CD4-positive, alpha-beta T cell treated with Interleukin-10 for 1 hour (primary cell): ENCODE data around the gene C19orf25.
"Not testable (repeated sequence)": the region's sequence is repeated elsewhere in the genome, so short reads cannot be mapped to it uniquely, and the experiment has no call there.

Source experiments
- DNase-seq: peaks from one replicate; pipeline ENCODE4 v3.0.0-alpha.2; 2020

The C19orf25 gene

DNA sequence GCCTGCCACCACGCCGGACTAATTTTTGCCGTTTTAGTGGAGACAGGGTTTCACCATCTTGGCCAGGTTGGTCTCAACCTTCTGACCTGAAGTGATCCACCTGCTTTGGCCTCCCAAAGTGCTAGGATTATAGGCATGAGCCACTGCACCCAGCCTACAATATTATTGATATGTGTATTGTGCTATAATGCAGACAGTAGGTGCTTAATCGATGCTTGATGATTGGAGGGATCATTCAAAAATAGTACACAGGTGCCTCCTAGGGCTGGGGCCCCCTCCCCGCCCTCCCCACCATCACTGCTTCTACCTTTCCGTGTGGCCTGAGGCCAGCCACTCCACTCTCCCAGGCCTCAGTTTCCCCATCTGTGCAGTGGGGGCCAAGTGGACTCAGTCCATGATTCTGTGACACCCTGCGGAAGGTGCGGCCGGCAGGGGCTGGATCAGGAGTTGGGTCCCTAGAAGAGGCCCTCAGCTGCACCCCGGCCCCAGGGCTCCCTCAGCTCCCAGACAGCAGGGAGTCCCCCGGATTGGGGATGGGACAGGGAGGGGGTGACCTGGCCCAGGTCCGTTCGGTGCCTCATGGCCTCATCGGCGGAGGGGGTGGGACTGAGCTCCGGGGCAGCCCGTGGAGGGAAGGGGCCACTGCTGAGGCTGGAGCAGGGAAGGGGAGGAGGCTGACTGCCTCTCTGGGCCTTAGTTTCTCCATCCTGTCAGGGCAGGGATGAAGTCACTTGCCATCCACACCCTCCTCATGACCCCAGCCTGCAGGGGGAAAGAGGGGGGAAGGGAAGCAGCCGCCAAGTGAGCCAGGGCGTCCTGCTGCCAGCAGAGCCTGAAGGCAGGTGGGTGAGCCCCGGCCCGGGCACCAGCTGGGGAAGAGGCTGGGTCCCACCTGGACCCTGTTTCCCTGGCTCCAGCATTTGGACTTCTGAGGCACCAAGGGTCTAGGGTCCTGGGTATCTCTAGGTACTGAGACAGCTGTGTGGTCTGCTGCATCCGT is 32.6 kb upstream of the C19orf25 start:
- DNase-seq = no peak

DNA sequence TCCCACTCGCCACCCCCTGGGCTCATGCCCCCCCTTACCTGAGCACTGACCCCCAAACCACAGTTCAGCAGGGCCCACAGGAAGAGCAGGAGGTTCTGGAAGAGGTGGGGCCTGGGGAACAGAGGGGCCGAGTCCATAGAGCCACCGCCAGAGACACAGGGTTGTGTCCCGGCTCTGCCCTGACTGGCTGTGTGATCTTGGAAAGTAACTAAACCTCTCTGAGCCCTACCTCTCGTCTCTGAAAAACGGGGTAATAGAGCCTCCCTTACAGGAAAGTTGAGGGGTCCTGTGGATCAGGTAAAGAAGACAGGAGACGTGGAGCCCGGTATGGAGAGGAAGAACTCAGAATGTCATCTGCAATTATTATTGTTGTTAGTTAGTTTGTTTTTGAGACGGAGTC is 31.8 kb upstream of the C19orf25 start:
- no peak for DNase-seq

DNA sequence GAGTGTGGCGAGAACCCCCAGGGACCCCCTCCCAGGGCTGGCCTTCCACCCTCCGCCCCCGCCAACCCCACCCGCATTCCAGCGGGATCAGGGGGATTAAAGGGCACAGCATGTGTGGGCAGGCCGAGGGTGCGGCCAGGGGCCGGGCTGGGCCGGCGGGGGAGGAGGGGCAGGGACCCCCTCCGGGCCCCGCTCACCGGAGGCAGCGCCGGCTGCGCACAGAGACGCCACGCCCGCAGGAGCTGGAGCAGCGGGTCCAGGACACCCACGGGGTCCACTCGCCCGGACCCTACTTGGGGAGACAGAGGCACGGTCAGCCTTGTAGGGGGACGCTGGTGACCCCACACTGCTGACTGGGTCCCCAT is 31.4 kb upstream of the C19orf25 start:
- DNase-seq = no peak

DNA sequence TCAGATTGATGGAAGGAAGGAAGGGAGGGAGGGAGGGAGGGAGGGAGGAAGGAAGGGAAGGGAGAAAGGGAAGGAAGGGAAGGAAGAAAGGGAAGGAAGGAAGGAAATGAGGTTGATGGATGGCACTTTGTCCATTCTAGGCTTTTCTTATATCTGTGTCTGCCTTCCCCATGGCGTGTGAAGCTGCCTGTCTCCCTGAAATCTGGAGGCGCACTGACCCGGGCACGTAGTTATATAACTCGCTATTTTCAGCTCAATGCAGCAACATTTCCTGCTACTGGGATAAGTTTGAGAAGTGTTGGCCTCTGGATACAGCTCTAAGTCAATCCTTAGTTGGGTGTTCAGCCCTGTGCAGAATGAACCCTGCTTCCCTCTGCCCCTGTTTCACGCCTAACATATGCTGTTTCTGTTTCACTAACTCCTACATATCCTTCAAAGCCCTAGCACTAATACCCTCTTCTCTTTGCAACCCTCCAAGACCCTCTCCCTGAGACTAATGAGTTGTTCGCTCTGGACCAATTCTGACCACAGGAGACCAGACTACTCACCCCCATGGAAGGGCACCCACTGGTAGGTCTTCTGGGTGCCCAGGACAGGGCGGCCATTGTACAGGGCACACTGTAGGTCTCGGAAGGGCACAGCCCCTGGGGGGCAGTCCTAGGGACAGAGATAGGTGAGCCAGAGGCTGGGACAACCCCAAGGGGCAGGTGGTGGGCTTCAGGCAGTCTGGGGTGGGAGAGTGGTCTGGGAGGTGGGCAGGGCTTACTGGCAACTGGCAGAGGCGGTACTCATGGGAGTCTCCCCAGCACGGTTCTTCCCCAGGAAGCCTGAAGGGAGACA is 30.8 kb upstream of the C19orf25 start:
- DNase-seq = no peak

DNA sequence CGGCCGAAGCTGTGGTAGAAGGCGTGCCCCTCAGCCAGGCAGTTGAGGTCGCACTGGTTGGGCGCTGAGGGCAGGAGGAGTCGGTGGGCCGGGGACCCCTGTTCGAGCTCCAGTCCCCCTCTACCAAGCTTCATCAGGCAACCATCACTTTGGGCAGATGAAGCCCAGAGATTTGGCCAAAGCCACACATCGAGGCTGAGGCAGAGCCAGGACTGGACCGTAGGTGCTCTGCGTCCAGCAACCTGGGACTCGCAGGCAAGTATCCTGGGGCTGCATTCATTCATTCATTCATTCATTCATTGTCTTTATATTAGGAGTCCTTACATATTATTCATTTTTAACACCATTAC is 29.5 kb upstream of the C19orf25 start:
- no peak for DNase-seq

DNA sequence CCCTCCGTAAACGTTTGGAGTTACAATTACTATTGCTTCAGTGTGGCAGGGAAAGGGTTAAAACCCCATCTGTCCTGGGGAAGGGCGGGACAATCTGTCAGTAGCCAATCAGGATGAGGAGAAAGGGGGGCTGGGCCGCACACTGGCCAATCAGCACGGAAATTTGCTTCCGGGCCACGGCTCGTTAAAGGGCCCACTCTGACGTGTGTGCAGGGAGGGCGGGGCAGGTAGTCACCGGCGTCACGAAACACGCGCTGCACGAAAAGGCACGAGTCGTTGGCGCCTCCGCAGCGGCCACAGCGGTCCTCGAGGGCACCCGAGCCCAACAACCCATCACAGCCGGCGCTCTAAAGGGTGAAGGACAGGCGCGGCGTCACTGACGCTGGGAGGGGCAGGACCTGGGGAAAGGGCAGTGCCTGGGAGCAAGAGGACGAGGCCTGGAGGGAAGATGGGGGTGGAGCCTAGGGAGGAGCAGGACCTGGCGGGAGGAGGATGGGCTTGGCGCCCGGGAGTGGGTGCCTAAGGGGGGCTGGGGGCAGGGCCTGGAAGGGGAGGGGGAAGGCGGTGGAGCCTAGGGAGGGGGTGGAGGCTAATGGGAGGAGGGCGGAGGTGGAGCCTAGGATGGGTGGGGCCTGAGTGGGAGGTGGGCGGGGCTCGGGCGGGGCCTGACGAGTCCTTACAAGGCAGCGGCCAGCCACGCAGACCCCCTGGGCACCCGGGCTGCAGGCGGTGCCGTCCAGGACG is 28.9 kb upstream of the C19orf25 start:
- peak; percentile 95 for DNase-seq

DNA sequence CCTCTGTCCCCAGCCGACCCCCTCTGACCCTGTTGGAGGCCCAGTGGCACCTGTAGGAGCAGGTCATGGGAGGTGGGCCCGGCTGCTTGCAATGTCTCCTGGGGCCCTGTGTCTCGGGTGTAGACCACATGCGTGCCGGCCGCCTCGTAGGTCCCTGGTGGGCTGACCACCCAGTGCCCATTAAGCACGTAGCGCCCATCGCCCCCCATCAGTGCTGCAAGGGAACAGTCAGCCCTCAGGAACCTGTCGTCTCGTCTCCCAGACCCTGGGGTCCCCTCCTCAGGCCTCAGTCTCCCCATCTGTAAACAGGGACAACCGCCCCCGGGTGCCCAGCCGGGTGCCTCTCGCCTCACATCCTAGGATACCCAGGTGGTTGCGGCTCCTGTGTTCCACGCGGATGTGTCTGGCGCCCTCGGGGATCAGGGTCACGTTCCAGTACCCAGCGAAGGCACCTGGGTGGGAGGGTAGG is 28.2 kb upstream of the C19orf25 start:
- DNase-seq = no peak

DNA sequence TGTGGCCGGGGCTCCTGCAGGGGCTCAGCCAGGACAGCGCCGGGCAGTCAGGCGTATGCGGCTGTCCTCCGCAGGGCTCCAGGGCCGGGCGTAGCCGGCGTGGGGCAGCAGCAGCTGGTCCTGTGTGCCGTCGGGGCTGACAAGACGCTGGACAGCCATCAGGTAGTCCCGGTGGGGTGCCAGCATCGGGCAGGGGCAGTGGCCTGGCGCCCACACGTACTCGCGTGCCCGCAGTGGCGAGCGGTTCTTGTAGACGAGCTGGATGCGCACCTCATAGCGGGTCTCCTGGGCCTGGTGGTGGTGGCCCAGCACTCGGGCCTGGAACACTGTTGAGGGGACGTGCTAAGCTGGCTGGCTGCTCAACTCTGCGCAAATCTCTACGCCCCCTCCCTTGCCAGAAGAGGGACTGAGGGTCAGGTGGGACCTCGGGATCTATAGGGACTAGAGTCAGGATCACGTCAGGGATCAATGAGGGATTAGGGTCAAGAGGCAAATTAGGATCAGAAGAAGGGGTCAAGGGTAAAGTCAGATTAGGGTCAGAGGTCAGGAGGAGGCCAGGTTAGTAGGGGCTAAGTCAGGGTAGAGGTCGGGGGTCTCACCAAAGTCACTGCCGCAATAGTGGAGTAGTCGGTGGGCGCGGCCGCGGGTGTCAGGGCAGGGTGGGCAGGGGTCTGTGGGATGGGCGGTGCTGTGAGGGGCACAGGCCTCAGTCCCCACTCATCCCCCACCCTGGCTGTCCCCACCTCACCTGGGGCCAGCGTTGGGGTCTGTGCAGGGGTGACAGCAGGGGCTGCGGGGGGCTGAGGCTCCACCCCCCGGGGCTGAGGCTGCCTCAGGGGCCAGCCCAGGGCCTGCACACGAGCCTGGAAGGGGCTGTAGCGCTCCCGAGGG is 27.2 kb upstream of the C19orf25 start:
- no peak for DNase-seq

DNA sequence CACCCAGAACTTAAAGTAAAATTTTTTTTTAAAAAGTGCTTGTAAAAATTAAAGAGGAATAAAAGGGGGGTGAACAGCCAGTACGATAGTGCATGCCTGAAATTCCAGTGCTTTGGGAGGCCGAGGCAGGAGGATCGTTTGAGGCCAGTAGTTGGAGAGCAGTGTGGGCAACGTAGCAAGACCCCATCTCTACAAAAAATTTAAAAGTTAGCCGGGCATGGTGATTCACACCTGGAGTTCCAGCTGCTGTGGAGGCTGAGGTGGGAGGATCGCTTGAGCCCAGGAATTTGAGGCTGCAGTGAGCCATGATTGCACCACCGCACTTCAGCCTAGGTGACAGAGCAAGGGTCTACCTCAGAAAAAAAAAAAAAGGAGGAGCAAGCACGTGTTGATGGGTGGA is 26.0 kb upstream of the C19orf25 start:
- no peak for DNase-seq

DNA sequence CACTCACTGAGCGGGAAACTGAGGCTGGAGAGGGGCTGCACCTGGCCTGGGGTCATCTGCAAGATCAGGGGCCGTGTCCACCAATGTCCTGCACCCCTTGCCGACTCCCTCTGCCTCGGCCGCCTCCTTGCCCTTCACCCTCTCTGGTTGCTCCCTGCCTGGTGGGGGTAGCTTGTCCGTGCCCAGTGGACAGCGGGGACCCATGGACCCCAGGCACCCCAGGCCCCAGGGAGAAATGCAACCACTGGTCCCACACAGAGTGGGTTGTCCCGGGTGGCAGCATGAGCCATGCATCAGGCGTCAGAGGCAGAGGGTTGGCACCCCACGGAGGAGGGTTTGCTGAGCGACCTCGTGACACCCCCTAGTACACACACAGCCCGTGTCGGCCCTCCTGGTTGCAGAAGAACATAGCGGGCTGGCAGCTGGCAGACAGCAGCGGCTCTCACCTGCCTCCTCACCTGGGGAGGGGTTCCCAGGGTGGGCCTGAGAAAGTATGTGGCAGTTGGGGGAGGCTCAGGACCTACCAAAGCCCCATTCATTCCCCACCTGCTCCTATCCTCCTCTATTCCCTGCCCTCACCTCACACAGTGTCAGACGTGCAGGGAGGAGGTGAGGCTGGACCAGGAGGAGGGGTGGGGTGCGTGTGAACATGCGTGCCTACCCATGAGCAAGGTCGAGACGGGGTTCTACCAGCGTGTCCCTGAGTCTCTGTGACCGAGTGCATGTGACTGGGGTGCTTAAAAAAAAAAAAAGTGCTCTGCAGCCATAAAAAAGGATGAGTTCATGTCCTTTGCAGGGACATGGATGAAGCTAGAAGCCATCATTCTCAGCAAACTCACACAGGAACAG is 25.1 kb upstream of the C19orf25 start:
- DNase-seq = no peak

DNA sequence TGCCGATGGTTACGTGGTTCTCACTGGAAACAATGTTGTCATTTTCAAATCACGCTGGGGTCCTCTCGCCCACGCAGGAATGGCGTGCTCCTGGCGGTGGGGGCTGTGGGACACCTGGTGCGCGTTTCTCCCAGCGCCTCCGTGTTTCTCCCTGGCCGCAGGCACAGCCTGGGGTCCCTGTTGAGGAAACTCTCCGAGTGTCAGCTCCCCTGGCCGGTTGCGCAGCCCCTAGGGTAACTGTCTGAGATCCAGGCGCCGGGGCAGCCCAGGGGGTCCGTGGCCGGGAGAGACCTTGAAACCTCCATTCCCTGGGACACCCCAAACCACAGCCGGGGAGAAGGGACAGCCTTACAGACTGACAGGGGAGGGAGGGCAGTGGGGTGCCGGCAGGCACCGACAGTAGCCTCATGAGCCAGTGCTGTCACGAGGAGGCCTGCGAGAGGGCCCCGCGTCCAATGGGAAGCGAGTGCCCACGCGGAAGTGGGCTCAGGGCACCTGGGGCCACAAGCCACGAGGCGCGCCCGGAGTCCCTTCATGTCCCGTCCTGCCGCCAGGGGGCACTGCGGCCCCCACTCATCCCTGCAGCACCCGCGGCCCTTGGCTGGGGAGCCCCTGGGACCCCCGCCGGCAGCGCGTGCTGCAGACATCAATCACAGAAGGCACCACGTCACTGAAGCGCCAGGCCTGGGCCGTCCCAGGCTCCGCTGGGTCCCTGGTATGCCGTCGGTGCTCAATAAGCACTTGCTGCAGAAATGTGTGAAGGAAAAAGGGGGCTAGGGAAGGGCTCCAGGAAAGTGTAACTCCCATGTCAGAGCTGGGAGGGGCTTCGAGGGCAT is 24.3 kb upstream of the C19orf25 start:
- peak; percentile 66 for DNase-seq

DNA sequence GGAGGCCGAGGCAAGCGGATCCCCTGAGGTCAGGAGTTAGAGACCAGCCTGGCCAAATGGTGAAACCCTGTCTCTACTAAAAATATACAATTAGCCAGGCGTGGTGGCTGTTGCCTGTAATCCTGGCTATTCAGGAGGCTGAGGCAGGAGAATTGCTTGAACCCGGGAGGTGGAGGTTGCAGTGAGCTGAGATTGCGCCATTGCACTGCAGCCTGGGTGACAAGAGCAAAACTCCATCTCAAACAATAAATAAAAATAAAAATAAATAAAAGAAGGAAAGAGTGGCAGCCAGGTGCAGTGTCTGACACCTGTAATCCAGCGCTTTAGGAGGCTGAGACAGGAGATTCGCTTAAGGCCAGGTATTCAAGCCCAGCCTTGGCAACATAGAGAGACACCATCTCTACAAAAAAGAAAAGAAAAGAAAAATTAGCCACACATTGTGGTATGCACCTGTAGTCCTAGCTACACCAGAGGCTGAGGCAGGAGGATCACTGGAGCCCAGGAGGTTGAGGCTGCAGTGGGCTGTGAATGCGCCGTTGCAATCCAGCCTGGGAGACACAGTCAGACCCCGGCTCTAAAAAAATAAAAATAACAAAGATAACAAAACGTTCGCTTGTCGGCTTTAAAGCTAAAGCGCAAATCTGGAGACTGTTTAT is 23.5 kb upstream of the C19orf25 start:
- no peak for DNase-seq

DNA sequence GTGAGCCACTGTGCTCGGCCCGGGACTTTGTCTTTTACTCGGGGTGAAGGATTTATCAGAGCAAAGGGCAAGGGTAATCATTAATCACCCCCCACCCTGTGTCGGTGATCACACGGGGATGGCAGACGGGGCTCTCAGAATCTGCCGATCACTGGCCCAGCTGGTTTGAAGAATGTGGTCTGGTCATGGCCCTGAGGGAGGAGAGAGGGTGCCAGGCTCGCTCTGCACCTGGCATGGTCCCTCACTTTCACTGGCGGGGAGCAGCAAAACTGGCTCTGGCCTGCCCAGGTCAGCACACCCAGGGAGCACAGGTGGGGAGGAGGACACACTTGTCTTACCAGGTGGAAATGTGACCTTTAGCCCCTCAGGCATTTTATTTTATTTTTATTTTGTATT is 22.2 kb upstream of the C19orf25 start:
- no peak for DNase-seq

DNA sequence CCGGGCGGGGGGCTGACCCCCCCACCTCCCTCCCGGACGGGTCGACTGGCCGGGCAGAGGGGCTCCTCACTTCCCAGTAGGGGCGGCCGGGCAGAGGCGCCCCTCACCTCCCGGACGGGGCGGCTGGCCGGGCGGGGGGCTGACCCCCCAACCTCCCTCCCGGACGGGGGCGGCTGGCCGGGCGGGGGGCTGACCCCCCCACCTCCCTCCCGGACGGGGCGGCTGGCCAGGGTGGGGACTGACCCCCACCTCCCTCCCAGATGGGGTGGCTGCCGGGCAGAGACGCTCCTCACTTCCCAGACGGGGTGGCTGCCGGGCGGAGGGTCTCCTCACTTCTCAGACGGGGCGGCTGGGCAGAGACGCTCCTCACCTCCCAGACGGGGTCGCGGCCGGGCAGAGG is 20.2 kb upstream of the C19orf25 start:
- DNase-seq = not testable (repeated sequence)

DNA sequence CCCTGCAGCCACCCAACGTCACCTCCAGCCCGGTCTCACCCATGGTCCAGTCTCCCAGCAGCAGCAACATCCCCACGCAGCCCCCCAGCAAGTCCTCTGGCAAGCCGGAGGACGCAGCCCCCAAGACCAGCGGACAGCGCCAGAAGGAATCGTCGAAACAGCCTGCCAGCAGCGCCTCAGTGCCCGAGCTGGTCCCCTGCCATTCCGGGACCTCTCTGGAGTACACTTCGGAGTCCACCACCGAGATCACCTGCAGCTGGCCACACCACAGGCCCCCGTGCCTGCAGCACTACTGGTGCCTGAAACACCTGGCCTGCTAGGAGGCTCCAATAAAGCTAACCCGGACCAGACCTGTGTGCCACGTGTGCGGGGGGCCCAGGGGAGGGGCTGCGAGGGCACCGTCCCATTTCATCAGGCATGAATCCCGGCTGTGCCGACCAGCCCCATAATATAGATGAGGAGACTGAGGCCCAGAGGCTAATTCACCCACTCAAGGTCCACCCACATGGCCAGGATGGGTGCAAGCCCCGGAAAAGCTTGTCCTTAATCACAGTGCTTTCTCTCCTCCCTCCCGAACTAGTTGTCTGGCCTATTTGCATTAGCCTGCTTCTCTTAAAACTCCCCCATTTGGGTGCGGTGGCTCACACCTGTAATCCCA is 18.7 kb upstream of the C19orf25 start:
- no peak for DNase-seq

DNA sequence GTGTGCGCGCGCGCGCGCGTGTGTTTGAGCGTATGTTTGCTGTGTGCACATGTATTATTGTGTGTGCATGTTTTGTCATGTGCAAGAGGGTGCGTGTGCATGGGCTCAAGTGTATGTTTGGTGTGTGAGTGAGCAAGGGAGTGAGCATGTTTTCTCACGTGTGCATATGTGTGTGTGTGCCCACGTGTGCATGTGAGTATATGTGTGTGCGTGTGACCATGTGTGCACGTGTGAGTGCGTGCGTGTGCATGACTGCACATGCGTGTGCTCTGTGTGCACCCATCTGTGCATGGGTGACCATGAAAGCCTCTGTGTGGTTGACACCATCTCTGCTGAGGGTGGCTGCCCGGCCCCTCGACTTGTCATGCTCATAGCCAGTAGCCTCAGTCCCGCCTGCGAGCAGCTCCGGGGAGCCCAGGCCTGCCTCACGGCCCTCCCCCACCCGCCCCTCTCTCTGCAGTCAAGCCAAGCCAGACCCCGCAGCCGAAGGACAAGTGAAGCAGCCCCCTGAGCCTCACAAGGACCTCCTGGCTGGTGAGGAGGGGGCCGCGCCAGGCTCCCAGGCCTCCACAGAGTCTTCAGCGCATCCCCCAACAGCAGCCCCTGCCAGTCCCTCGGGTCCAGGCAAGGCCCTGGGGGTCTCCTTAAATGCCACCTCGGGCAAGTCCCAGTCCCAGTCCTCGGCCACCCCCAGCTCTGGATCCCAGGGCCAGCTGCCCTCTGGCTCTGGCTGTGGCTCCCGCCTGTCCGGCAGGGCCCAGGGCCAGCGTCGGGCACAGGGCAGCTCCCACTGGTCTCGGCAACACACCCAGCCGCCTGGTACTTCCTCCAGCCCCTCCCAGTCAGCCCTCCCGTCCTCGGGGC is 17.9 kb upstream of the C19orf25 start:
- no peak for DNase-seq

DNA sequence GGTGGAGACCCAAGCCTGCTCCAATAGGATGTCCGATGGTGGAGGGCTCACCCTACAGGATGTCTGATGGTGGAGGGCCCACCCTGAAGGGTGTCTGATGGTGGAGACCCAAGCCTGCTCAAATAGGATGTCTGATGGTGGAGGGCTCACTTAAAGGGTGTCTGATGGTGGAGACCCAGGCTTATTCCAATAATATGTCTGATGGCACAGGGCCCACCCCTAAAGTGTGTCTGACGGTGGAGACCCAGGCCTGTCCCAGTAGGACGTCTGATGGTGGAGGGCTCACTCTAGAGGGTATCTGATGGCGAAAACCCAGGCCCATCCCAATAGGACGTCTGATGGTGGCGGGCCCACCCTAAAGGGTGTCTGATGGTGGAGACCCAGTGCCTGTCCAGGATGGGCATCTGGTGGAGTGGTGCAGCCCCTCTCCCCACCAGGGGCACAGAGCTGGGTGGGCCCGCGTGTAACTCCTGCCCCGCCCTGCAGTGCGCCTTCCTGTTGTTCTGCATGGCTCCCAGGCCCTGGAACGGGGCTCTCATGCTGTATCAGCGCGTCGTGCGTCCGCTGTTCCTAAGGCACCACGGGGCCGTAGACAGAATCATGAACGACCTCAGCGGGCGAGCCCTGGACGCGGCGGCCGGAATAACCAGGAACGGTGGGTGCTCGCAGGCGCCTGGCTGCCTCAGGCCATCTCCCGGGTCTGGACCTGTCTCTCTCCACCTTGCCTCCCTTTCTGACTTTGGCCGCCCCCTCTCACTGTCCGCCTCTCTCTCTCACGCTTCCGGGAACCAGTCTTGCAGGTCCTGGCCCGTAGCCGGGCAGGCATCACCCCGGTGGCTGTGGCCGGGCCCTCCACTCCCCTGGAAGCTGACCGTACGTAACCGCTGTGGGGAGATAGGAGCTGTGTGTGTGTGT is 17.0 kb upstream of the C19orf25 start:
- DNase-seq = no peak
